HepG2 (cell line): ENCODE results near the gene TUBA4A. TPM values are rescaled to one million over a fixed set of nuclear protein-coding genes. Genes with fewer than 3 reads are reported as not detected.
A peak's percentile ranks its signal among the peaks of the same experiment; 100 is the strongest.

Source experiments
- ARNTL ChIP-seq: sonication (generic); formaldehyde crosslinking; IDR thresholded peaks from 2 replicates; pipeline ENCODE4 v1.4.0; 2020; ENCODE audit warnings: mild to moderate bottlenecking, missing genetic modification reagents
- HMGA1 ChIP-seq: sonication (generic); formaldehyde crosslinking; conservative IDR thresholded peaks from 2 replicates; pipeline ENCODE4 v1.4.0; 2020; ENCODE audit warnings: missing genetic modification reagents
- KAT8 ChIP-seq: IDR thresholded peaks from 2 replicates; pipeline ENCODE4 v1.6.1; 2016; ENCODE audit warnings: missing genetic modification reagents, missing compliant biosample characterization
- KLF16 ChIP-seq, 2 experiments: sonication (generic) in 1 of 2; formaldehyde crosslinking in 1 of 2; IDR thresholded peaks; 2 replicates each; pipeline versions ENCODE4 v1.6.1 to v1.8.0; 2016 to 2023; ENCODE audit warnings: missing genetic modification reagents in 2 of 2, missing compliant biosample characterization in 1 of 2
- NR2C2 ChIP-seq: sonication (generic); formaldehyde crosslinking; IDR thresholded peaks from 2 replicates; pipeline ENCODE4 v1.4.0; 2020; ENCODE audit warnings: missing genetic modification reagents, mild to moderate bottlenecking, moderate library complexity, borderline replicate concordance
- PRDM15 ChIP-seq: sonication (generic); formaldehyde crosslinking; IDR thresholded peaks from 2 replicates; pipeline ENCODE4 v1.4.0; 2020; ENCODE audit warnings: missing genetic modification reagents
- PRDM4 ChIP-seq: sonication (generic); formaldehyde crosslinking; IDR thresholded peaks from 2 replicates; pipeline ENCODE4 v1.9.0; 2021; ENCODE audit warnings: missing genetic modification reagents, borderline replicate concordance
- SP4 ChIP-seq: sonication (generic); formaldehyde crosslinking; IDR thresholded peaks from 2 replicates; pipeline ENCODE4 v1.8.1; 2023; ENCODE audit warnings: mild to moderate bottlenecking, missing genetic modification reagents
- U2AF2 ChIP-seq: fragments of 200-400 bp; formaldehyde crosslinking; IDR thresholded peaks from 2 replicates; pipeline ENCODE4 v1.6.1; 2017; ENCODE audit warnings: low read depth, mild to moderate bottlenecking, low read length
- ZNF780A ChIP-seq: sonication (generic); formaldehyde crosslinking; IDR thresholded peaks from 2 replicates; pipeline ENCODE4 v1.8.0; 2022; ENCODE audit warnings: mild to moderate bottlenecking, missing genetic modification reagents, moderate library complexity
- ZNF850 ChIP-seq: sonication (generic); formaldehyde crosslinking; conservative IDR thresholded peaks from 2 replicates; pipeline ENCODE4 v1.9.0; 2021; ENCODE audit warnings: mild to moderate bottlenecking, missing genetic modification reagents
- ZSCAN21 ChIP-seq: sonication (generic); formaldehyde crosslinking; IDR thresholded peaks from 2 replicates; pipeline ENCODE4 v1.8.0; 2022; ENCODE audit warnings: mild to moderate bottlenecking, missing genetic modification reagents, moderate library complexity, borderline replicate concordance
- polyA plus RNA-seq, 8 experiments: library from polyadenylated mRNA; depleted of rRNA in 3 of 8; stranded (reverse) in 7 of 8; unstranded in 1 of 8; fragments of >200 nt; fragmentation: Illumina TruSeq in 4 of 8; extraction: Trizol in 4 of 8; gene quantifications; 2 replicates each; pipeline versions ENCODE4 v1.2.1 to v1.2.3, GENCODE V29; 2011 to 2016; ENCODE audit warnings: low read depth in 4 of 8, missing spikeins in 1 of 8, mixed read lengths in 1 of 8; ENCODE audit not compliant: insufficient read depth in 1 of 8
- total RNA-seq, 5 experiments: library from RNA; depleted of rRNA; stranded (reverse); fragments of >200 nt; fragmentation: Illumina TruSeq; extraction: Trizol; gene quantifications; 2 replicates each; pipeline ENCODE4 v1.2.3, GENCODE V29; 2016; ENCODE audit warnings: low read depth in 1 of 5
- TF ChIP-seq, protein P1 (sequence below): sonication (generic); formaldehyde crosslinking; IDR thresholded peaks from 2 replicates; pipeline ENCODE4 v1.4.0; 2020; ENCODE audit warnings: missing genetic modification reagents, borderline replicate concordance
- TF ChIP-seq, protein P2 (sequence below): sonication (generic); formaldehyde crosslinking; IDR thresholded peaks from 2 replicates; pipeline ENCODE4 v1.4.0; 2020; ENCODE audit warnings: missing genetic modification reagents, borderline replicate concordance

TUBA4A gene
- total and polyA plus RNA-seq, 2 of the 13 experiments (the other 11 are each of a cell fraction or from before 2014, with no cell fraction given): 1.3 to 12.7 TPM

DNA sequence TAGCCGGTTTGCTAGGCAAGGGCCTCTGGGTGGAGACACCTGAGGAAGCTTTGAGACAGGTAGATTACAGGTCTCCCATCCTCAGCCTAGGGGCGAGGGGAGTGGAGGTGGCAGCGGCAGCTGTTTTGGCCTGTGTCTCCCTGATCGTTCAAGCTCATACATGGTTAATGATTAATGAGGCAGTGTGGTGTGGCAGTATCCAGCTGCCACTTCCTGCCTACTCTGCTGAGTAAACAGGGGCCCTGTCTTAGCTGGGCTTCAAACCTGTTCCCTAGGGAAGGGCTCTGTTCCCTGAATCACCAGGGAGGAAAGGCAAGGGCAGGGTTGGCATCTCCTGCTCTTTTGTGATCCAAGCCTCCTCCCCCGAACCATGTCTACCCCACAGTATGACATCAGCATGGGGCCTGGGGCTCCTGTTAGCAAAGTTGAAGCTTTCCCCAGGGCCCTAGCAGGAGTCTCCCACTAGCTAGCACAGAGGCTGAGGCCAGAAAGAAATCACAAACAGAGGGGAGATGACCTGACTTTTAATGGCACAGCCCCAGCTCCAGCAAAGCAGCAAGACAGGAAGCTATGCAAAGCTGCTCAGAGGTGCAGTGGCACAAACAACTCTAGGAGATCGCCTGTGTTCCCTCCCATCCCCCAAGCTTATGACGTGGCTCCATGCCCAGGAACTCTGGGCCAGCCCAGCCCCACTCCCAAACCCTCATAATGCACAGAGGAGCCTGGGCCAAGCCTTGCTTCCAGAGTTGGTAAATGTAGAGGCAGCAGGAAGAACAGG, 4.3 kb downstream of the TUBA4A start (continued):
- TF ChIP-seq PRDM15 (CRISPR knock-in tag) (no peak), SP4 (CRISPR knock-in tag) (peak; percentile 32; the same call in 1 of the 2 replicates), HMGA1 (CRISPR knock-in tag) (no peak), PRDM4 (CRISPR knock-in tag) (no peak; the same call in 1 of the 2 replicates), NR2C2 (CRISPR knock-in tag) (no peak), KLF16 (CRISPR knock-in tag; IDR thresholded peaks at IDR 0.05) (peak in 1 of 2 experiments; percentile 55; a peak in 1 of 4 replicates), ZNF780A (CRISPR knock-in tag) (no peak; the same call in 1 of the 2 replicates), KAT8 (CRISPR knock-in tag) (peak; percentile 65; the same call in 1 of the 2 replicates), ZNF850 (CRISPR knock-in tag) (no peak), U2AF2 (no peak), ZSCAN21 (CRISPR knock-in tag) (no peak), ARNTL (CRISPR knock-in tag) (peak; percentile 43; the same call in 1 of the 2 replicates)
- TF ChIP-seq, protein P1, sequence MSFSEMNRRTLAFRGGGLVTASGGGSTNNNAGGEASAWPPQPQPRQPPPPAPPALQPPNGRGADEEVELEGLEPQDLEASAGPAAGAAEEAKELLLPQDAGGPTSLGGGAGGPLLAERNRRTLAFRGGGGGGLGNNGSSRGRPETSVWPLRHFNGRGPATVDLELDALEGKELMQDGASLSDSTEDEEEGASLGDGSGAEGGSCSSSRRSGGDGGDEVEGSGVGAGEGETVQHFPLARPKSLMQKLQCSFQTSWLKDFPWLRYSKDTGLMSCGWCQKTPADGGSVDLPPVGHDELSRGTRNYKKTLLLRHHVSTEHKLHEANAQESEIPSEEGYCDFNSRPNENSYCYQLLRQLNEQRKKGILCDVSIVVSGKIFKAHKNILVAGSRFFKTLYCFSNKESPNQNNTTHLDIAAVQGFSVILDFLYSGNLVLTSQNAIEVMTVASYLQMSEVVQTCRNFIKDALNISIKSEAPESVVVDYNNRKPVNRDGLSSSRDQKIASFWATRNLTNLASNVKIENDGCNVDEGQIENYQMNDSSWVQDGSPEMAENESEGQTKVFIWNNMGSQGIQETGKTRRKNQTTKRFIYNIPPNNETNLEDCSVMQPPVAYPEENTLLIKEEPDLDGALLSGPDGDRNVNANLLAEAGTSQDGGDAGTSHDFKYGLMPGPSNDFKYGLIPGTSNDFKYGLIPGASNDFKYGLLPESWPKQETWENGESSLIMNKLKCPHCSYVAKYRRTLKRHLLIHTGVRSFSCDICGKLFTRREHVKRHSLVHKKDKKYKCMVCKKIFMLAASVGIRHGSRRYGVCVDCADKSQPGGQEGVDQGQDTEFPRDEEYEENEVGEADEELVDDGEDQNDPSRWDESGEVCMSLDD: no peak
- TF ChIP-seq, protein P2, sequence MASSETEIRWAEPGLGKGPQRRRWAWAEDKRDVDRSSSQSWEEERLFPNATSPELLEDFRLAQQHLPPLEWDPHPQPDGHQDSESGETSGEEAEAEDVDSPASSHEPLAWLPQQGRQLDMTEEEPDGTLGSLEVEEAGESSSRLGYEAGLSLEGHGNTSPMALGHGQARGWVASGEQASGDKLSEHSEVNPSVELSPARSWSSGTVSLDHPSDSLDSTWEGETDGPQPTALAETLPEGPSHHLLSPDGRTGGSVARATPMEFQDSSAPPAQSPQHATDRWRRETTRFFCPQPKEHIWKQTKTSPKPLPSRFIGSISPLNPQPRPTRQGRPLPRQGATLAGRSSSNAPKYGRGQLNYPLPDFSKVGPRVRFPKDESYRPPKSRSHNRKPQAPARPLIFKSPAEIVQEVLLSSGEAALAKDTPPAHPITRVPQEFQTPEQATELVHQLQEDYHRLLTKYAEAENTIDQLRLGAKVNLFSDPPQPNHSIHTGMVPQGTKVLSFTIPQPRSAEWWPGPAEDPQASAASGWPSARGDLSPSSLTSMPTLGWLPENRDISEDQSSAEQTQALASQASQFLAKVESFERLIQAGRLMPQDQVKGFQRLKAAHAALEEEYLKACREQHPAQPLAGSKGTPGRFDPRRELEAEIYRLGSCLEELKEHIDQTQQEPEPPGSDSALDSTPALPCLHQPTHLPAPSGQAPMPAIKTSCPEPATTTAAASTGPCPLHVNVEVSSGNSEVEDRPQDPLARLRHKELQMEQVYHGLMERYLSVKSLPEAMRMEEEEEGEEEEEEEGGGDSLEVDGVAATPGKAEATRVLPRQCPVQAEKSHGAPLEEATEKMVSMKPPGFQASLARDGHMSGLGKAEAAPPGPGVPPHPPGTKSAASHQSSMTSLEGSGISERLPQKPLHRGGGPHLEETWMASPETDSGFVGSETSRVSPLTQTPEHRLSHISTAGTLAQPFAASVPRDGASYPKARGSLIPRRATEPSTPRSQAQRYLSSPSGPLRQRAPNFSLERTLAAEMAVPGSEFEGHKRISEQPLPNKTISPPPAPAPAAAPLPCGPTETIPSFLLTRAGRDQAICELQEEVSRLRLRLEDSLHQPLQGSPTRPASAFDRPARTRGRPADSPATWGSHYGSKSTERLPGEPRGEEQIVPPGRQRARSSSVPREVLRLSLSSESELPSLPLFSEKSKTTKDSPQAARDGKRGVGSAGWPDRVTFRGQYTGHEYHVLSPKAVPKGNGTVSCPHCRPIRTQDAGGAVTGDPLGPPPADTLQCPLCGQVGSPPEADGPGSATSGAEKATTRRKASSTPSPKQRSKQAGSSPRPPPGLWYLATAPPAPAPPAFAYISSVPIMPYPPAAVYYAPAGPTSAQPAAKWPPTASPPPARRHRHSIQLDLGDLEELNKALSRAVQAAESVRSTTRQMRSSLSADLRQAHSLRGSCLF: no peak
